KG1 (cell line): ENCODE results near the gene AK9.

Experiments
- DNase-seq: peaks from one replicate; lab custom pipeline; 2025; lab: John Stamatoyannopoulos, UW

AK9 gene

GRCh38 chr6:109510358-109510757 lies 180.6 kb downstream of the AK9 start:
- no peak for DNase-seq

DNA sequence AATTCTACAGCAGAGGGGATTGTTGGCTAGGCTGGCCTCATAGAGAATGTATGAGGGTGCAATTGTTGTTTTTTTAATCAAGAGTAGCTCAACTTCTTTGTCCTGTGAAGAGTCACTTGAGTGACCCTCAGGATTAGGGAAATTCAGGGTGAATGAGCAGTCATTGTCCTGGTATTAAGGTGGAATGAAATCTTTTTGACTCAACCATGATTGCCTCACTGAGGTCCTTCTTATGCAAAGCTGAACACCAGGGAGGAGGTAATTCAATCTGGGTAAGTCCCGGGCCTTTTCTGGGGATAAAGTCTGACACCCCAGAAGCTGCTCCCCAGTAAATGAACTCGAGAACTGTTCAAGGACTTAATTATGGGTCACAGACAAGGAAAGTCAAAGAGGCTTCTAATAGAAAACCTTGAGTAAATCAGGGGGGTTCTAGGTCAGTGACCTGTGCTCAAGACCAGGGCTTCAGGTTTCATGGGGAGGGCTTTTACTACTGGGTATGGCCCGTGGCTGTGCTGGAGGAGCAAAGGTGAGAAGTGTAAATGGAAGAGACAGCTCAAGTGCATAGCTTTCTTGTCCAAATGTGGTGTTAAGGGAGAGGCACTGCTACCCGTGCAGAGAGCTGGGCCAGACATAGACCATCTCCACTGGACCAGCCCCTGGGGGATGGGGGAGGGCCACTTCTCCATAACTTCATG lies 182.7 kb downstream of the AK9 start:
- DNase-seq = no peak

DNA sequence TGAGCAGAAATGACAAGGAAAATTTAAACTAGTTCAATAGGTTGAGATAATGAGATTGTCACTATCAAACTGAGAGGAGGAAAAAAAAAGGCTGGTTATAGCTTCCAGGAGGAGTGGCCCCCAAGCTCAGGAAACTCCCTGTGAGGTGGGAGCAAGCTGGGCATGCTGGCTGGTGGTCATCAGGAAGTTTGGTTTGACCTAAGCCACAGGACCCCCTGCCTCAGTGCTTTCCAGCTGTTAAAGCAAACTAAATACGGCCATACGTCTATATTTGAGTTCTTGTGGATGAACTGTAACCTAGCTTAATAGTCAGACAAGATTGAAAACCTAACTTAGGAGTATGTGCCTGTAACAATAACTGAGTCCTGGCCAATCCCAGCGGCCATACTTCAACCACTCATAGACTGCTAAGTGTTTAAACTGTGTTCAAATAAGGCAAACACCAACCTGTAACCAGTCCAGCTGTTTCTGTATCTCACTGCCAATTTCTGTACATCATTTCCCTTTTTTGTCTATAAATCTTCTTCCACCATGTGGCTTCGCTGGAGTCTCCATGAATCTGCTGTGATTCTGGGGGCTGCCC lies 183.4 kb downstream of the AK9 start:
- DNase-seq = no peak

- DNase-seq = no peak
These were observed 184.2 kb downstream of the AK9 start for GRCh38 chr6:109506841-109507240.

- no peak for DNase-seq
These were observed 184.7 kb downstream of the AK9 start for GRCh38 chr6:109506314-109506713.

- no peak for DNase-seq
These were observed 187.4 kb downstream of the AK9 start for GRCh38 chr6:109503327-109504224.

DNA sequence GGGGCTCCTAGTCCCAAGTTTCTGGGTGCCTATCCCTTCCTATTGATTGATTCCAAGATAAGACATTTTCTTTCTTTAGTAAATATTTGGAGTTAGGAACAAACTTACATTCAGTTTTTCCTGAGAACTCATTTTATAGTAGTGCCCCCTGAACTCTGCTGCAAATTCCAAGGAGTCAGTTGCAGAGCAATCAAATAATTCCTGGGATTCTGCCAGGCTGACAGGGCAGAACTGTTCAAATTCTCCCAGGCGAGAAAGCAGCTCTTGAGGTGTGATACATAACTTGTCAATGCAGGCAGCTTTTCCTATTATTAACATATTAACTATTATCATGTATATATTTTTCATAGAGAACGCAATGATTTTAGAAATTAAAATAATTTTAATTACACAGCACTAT lies 192.1 kb downstream of the AK9 start:
- DNase-seq = no peak

GRCh38 chr6:109498052-109498451 lies 192.9 kb downstream of the AK9 start:
- DNase-seq = no peak

DNA sequence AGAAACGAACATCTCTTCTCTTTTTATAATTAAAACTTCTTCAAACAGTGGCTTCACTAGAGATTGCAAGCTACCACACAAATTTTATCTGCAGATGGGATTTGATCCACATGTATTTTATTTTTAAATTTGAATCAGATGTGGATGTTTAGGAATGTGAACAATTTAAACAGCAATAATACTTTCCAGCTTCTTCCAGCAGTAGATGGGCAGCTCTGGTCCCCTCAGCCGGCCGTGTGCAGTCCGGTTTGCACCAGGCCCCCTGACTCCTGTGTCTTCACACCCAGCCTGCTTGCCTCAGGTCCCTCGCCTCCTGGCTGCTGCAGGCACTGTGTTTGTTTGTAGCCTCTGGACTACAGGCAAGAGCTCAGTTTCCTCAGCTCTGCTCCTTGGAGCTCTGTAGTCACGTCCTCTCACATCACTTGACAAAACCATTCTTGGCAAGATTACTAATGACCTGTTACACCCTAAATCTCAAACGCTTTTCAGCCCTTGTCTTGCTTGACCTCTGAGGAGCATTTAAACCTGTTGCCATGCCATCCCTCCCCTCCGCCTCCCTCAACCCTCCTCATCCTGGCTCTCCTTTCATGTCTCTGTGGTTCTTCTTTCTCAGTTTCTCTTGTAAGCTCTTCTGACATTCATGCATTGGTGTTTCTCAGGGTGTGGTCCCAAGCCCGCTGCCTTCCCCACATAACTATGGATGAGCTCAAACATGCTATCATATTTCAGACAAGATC lies 194.8 kb downstream of the AK9 start:
- no peak for DNase-seq

- peak; percentile 36 for DNase-seq
These were observed 197.1 kb downstream of the AK9 start for GRCh38 chr6:109493865-109494264.

GRCh38 chr6:109491207-109491938 lies 199.6 kb downstream of the AK9 start:
- DNase-seq = peak; percentile 18

DNA sequence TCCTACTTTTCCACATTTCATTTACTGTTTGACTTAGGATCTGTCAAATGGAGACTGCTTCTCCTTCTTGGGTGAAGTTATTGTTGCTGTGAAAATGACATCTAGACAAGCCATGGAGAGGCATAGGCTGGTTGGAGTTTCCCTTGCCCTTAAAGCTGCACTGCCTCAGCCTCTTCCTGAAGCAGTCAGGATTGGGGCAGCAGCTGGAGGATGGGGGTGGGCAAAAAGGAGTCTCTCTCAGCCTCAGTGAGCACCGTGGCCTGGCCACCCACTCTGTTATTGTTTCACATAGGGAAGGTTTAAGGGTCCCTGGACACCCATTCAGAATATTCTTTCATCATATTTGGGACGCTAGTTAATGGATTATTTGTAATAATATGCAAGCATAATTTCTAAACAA lies 200.3 kb downstream of the AK9 start:
- no peak for DNase-seq

GRCh38 chr6:109488001-109488400 lies 203.0 kb downstream of the AK9 start:
- DNase-seq = no peak

DNA sequence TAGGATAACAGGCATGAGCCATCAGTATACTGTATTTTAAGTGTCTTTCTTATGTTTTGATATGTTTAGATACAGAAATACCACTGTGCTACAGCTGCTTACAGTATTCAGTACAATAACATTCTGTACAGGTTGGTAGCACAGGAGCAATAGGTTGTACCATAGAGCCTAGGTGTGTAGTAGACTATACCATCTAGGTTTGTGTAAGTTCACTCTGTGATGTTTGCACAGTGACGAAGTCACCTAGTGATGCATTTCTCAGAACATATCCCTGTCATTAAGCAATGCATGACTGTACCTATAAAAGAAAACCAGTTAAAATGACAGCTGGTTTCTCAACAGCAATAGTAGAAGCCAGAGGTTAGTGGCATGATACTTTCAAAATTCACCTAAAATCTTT lies 204.9 kb downstream of the AK9 start:
- DNase-seq = no peak

DNA sequence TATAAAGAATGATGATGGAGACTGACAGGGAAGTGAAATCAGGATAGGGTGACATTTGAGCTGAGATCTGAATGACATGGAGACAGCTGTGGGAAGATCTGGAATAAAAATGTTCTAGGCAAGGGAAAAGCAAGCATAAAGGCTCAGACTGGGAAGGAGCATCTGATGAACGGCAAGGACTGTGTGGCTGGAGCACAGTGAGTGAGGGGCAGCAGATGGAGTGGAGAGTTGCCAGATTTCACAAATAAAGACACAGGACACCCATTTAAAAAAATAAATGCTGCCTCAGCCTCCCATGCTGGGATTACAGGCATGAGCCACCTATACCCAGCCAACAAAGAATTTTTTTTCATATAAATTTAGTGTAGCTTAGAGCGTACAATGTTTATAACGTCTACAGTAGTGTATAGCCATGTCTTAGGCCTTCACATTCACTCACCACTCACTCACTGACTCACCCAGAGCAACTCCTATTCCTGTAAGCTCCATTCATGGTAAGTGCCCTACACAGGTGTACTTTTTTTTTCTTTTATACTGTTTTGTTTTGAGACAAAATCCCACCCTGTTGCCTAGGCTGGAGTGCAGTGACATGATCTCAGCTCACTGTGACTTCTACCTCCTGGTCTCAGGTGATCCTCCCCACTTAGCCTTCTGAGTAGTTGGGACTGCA lies 205.6 kb downstream of the AK9 start:
- no peak for DNase-seq

- no peak for DNase-seq
These were observed 206.9 kb downstream of the AK9 start for GRCh38 chr6:109484122-109484521.

- DNase-seq = no peak
These were observed 207.3 kb downstream of the AK9 start for GRCh38 chr6:109483735-109484057.

GRCh38 chr6:109482905-109483734 lies 207.9 kb downstream of the AK9 start, which contains the start of gene ZBTB24:
Gene ZBTB24 (minus strand): TSS chr6:109483219. CDS start chr6:109482026, 1,193 bp downstream.
- DNase-seq = peak; percentile 48

GRCh38 chr6:109480993-109481480 lies 210.0 kb downstream of the AK9 start:
- no peak for DNase-seq
